ENCODE measurements around the gene SH3BP2.

DNA sequence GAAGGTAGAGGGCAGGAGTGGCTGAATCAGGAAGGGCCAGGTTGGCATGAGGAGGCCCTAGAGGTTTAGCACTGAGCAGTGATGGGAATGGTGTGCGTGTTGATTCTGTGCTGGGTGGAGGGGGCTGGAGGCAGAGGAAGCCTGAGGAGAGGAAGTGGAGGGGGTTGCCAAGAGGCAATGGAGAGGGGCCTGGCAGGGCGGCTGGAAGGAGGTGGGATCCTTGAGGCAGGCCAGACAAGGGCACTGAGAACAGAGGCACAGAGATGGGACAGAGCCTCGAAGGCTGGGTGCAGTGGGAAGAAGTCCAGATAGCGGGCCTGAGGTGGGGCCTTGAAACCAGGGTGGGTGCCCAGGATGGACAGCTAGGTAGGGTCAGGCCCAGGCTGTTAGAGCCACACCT is 24.3 kb downstream of the SH3BP2 start:
- no peak for TF ChIP-seq FOXP2 (optimal IDR thresholded peaks at IDR 0.05; ENCODE audit: borderline replicate concordance, extremely low read depth, extremely low read length, insufficient read depth)
- TF ChIP-seq, protein P1, sequence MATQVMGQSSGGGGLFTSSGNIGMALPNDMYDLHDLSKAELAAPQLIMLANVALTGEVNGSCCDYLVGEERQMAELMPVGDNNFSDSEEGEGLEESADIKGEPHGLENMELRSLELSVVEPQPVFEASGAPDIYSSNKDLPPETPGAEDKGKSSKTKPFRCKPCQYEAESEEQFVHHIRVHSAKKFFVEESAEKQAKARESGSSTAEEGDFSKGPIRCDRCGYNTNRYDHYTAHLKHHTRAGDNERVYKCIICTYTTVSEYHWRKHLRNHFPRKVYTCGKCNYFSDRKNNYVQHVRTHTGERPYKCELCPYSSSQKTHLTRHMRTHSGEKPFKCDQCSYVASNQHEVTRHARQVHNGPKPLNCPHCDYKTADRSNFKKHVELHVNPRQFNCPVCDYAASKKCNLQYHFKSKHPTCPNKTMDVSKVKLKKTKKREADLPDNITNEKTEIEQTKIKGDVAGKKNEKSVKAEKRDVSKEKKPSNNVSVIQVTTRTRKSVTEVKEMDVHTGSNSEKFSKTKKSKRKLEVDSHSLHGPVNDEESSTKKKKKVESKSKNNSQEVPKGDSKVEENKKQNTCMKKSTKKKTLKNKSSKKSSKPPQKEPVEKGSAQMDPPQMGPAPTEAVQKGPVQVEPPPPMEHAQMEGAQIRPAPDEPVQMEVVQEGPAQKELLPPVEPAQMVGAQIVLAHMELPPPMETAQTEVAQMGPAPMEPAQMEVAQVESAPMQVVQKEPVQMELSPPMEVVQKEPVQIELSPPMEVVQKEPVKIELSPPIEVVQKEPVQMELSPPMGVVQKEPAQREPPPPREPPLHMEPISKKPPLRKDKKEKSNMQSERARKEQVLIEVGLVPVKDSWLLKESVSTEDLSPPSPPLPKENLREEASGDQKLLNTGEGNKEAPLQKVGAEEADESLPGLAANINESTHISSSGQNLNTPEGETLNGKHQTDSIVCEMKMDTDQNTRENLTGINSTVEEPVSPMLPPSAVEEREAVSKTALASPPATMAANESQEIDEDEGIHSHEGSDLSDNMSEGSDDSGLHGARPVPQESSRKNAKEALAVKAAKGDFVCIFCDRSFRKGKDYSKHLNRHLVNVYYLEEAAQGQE (IDR thresholded peaks at IDR 0.05; ENCODE audit: insufficient read depth in 1 of 2, low read depth in 2 of 2, low read length in 2 of 2) = no peak
- no peak for TF ChIP-seq TAF1 (IDR thresholded peaks at IDR 0.05; ENCODE audit: borderline replicate concordance, insufficient read depth, low read length)

Data from PFSK-1 (cell line).